Measurements from ENCODE around the gene HTR1D. TPM values are rescaled to one million over a fixed set of nuclear protein-coding genes. Genes with fewer than 3 reads are reported as not detected.
"Not testable (repeated sequence)": the region's sequence is repeated elsewhere in the genome, so short reads cannot be mapped to it uniquely, and the experiment has no call there.

The HTR1D gene
- total RNA-seq, 2 donors from 2014 or later, result not detected

DNA sequence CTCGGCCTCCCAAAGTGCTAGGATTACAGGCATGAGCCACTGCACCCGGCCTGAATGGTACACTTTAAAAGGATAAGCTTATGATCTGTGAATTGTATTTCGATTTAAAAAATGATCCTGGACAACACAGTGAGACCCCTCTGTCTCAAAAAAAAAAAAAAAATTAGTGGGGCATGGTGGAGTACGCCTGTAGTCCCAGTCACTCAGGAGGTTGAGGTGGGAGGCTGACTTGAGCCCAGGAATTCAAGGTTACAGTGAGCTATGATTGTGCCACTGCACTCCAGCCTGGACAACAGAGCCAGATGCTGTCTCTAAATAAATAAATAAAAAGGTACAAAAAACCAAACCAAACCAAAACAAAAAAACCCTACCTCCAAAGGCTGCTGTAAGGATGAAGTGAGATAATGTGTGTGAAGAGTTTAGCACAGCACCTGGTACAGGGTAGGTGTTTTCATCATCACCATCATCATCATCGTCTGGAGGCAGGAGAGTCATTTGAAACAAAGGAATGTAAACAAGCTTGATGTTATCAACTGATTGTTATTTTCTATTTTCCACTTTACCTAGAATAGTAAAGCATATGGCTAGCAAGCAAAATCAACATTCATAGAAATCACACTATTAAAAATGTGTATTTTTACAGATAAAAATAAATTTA is 22.5 kb upstream of the HTR1D start:
- H3K27ac ChIP-seq, result no peak overlapping the region
- no peaks in the 10 kb centered on the region for H3K4me1 ChIP-seq
- H3K4me3 ChIP-seq, result no peak overlapping the region
- H3K9me3 ChIP-seq, result no peaks in the 10 kb centered on the region
- DNase-seq (ENCODE audit: low spot score), result no peak
- TF ChIP-seq, protein P1, sequence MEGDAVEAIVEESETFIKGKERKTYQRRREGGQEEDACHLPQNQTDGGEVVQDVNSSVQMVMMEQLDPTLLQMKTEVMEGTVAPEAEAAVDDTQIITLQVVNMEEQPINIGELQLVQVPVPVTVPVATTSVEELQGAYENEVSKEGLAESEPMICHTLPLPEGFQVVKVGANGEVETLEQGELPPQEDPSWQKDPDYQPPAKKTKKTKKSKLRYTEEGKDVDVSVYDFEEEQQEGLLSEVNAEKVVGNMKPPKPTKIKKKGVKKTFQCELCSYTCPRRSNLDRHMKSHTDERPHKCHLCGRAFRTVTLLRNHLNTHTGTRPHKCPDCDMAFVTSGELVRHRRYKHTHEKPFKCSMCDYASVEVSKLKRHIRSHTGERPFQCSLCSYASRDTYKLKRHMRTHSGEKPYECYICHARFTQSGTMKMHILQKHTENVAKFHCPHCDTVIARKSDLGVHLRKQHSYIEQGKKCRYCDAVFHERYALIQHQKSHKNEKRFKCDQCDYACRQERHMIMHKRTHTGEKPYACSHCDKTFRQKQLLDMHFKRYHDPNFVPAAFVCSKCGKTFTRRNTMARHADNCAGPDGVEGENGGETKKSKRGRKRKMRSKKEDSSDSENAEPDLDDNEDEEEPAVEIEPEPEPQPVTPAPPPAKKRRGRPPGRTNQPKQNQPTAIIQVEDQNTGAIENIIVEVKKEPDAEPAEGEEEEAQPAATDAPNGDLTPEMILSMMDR (IDR thresholded peaks at IDR 0.05), result no peak
- H3K27me3 ChIP-seq, result no peaks in the 10 kb centered on the region
- no peaks in the 10 kb centered on the region for H3K36me3 ChIP-seq

DNA sequence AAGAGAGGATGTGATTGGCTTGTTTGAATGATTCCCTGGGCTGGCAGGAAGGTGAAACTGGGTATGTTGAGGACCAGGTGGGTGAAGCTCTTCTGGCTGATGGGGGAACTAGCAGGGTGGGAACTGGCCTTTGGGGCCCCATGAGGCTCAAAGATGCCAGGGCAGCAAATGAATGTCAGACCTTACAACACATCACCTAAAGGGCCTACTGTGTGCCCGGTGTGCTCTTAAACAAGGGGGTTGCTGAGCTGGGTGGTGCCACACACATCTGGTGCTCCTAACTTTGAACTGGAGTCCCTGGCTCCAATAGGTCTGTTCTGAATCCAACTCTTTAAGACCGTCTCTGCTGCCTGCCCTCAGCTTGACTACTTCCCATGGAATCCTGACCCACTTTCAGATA is 21.3 kb upstream of the HTR1D start:
- no peaks in the 10 kb centered on the region for H3K4me1 ChIP-seq
- H3K9me3 ChIP-seq, result no peaks in the 10 kb centered on the region
- no peak overlapping the region for H3K4me3 ChIP-seq
- no peaks in the 10 kb centered on the region for H3K27me3 ChIP-seq
- no peak for DNase-seq (ENCODE audit: low spot score)
- no peaks in the 10 kb centered on the region for H3K36me3 ChIP-seq
- TF ChIP-seq, protein P1 (IDR thresholded peaks at IDR 0.05), result no peak
- H3K27ac ChIP-seq, result no peak overlapping the region

DNA sequence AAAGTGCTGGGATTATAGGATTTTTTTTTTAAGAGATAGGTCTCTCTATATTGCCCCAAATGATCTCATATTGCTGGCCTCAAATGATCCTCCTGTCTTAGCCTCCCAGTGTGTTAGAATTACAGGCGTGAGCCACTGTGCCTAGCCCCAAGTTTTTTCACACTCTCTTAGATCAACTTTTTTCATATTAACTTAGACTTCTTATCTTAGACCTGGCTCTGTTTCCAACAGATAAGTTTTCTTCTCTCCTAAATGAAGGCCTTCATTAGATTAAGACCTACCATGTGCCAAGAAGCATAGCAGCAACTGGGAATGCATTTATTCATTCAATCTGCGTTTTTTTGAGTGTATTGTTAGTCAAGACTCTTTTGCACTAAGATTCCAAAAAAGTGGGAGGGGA is 20.2 kb upstream of the HTR1D start:
- H3K36me3 ChIP-seq, result no peaks in the 10 kb centered on the region
- DNase-seq (ENCODE audit: low spot score), result no peak
- H3K9me3 ChIP-seq, result no peaks in the 10 kb centered on the region
- no peak overlapping the region for H3K27ac ChIP-seq
- no peaks in the 10 kb centered on the region for H3K27me3 ChIP-seq
- TF ChIP-seq, protein P1 (IDR thresholded peaks at IDR 0.05), result no peak
- H3K4me1 ChIP-seq, result no peaks in the 10 kb centered on the region
- no peak overlapping the region for H3K4me3 ChIP-seq

DNA sequence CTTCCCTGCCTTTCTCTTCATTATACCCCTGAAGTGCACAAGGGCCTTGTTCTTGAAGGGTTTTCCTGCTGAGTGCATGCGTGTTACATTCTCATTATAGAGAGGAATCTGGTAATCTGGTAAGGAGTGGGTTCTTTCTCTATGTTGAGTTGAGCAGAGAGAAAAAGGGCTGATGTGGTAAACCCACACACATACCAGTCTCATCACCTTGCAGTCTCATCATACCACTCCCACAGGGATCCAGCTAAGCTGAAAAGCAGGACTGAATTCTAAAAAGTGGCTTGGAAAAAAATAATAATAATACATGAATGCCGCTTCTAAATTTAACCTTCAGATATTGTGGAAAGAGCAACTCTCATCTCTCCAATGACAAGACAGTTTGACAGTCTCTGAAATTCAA is 10.5 kb upstream of the HTR1D start:
- TF ChIP-seq, protein P1 (IDR thresholded peaks at IDR 0.05), result no peak
- H3K27me3 ChIP-seq, result no peaks in the 10 kb centered on the region
- H3K4me1 ChIP-seq, result no peaks in the 10 kb centered on the region
- H3K36me3 ChIP-seq, result no peaks in the 10 kb centered on the region
- H3K4me3 ChIP-seq, result no peak overlapping the region
- no peak overlapping the region for H3K27ac ChIP-seq
- no peaks in the 10 kb centered on the region for H3K9me3 ChIP-seq
- DNase-seq (ENCODE audit: low spot score), result no peak

DNA sequence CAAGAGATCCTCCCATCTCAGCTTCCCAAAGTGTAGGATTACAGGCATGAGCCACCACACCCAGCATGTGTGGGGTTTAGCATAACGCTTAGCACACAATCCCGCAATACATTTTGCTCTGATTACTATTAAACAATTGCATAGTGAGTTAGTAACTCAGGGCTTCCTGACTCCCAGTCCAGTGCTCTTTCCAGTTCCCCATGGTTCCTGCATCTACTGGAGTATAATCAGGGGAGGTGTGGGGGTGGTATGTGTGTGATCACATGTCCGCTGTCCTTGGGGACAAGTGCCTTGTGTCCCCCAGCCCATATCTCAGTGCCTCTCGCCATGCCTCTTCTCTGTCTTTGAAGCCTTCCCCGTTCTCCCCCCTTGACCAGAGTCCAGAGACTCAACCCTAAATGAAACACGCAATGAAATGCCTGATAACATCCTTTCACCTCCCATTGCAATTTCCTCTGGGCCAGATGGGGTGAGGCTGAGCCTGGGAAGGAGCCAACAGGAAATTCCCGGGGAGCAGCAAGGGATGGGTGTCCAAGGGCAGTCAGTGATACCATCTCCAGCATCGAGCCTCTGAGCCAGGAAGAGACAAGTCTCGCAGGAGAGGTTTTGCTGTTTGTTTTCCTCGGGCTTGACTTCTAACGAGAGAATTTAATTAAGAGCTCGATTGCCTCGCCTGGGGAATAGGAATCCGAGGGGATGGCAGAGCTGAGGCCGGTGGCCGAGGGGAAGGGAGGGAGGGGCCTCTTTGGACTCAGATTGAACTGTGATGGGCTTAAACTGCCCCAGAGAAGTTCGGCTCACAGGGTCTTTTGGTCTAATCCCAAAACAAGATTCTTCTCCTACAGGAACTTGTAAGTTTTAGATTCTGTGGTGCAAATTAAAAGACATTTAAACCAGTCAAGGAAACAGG is 7.7 kb upstream of the HTR1D start:
- H3K27me3 ChIP-seq, result no peaks in the 10 kb centered on the region
- H3K4me1 ChIP-seq, result no peaks in the 10 kb centered on the region
- no peaks in the 10 kb centered on the region for H3K36me3 ChIP-seq
- H3K4me3 ChIP-seq, result no peak overlapping the region
- H3K9me3 ChIP-seq, result no peaks in the 10 kb centered on the region
- TF ChIP-seq, protein P1 (IDR thresholded peaks at IDR 0.05), result no peak
- H3K27ac ChIP-seq, result peak overlapping the region in 1 of 2 donors; percentile 1
- peak; percentile 58 for DNase-seq (ENCODE audit: low spot score)

DNA sequence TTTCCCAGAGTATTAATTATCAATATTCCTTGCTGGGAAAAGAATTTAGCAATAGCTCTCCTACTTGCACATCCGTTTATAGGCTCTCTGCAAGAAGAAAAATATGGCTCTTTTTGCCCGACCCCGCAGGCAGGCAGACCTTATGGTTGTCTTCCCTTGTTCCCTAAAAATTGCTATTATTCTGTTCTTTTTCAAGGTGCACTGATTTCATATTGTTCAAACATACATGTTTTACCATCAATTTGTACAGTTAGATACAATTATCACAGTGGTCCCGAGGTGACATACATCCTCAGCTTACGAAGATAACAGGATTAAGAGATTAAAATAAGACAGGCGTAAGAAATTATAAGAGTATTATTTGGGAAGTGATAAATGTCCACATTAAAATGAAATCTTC is 6.7 kb upstream of the HTR1D start:
- H3K27me3 ChIP-seq; H3K36me3 ChIP-seq; H3K4me1 ChIP-seq; DNase-seq (ENCODE audit: low spot score); H3K27ac ChIP-seq; H3K9me3 ChIP-seq; H3K4me3 ChIP-seq: not testable (repeated sequence)

DNA sequence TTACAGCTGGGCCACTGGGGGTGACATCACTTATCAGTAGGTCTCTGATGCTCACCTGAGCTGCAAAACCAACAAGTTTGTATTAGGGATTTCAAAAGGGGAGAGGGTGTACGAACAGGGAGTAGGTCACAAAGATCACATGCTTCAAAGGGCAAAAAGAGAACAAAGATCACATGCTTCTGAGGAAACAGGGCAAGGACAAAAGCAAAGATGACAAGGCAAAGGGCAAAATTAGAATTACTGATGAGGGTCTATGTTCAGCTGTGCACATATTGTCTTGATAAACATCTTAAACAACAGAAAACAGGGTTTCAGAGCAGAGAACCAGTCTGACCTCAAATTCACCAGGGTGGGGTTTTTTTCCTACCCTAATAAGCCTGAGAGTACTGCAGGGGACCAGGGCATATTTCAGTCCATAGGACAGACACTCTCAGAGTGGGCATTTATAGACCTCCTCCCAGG is 6.2 kb upstream of the HTR1D start:
- not testable (repeated sequence) for H3K9me3 ChIP-seq; H3K27me3 ChIP-seq; H3K36me3 ChIP-seq; DNase-seq (ENCODE audit: low spot score); H3K4me3 ChIP-seq; H3K4me1 ChIP-seq; H3K27ac ChIP-seq

Data from right atrium auricular region (tissue), 2 donors.